ENCODE results near the gene MERTK.

DNA sequence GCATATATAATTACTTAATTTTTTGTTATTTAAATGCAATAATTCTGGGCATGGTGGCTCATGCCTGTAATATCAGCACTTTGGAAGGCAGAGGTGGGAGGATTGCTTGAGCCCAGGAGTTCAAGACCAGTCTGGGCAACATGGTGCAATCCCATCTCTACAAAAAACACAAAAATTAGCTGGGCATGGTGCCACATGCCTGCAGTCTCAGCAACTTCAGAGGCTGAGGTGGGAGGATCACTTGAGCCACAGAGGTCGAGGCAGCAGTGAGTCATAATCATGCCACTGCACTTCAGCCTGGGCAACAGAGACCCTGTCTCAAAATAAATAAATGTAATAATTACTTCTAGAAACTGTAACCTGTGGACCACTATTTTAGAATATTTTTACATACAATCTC, 135.2 kb downstream of the MERTK start:
- TF ChIP-seq, protein P1, sequence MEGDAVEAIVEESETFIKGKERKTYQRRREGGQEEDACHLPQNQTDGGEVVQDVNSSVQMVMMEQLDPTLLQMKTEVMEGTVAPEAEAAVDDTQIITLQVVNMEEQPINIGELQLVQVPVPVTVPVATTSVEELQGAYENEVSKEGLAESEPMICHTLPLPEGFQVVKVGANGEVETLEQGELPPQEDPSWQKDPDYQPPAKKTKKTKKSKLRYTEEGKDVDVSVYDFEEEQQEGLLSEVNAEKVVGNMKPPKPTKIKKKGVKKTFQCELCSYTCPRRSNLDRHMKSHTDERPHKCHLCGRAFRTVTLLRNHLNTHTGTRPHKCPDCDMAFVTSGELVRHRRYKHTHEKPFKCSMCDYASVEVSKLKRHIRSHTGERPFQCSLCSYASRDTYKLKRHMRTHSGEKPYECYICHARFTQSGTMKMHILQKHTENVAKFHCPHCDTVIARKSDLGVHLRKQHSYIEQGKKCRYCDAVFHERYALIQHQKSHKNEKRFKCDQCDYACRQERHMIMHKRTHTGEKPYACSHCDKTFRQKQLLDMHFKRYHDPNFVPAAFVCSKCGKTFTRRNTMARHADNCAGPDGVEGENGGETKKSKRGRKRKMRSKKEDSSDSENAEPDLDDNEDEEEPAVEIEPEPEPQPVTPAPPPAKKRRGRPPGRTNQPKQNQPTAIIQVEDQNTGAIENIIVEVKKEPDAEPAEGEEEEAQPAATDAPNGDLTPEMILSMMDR (conservative IDR thresholded peaks at IDR 0.05; ENCODE audit: low read depth, low read length) = no peak
- no peak for TF ChIP-seq EZH2 (IDR thresholded peaks at IDR 0.05; ENCODE audit: low read length, unreplicated experiment)
